Jurkat, Clone E6-1 (cell line): ENCODE data around the gene OXA1L.
"Not testable (repeated sequence)": the region's sequence is repeated elsewhere in the genome, so short reads cannot be mapped to it uniquely, and the experiment has no call there.

Experiments
- DNase-seq: peaks from one replicate; pipeline ENCODE4 v3.0.0-alpha.2; 2011; ENCODE audit warnings: low read depth, low spot score
- H3K4me3 ChIP-seq: 2 replicates; pipeline ENCODE4 v1.5.1; 2011; ENCODE audit warnings: mild to moderate bottlenecking, low read length, control low read depth, moderate library complexity

Gene OXA1L

GRCh38 chr14:22793976-22794375 lies 27.5 kb downstream of the OXA1L start:
- H3K4me3 ChIP-seq, result no peak overlapping the region
- DNase-seq, result no peak

- DNase-seq, result no peak
These were observed 28.1 kb downstream of the OXA1L start for GRCh38 chr14:22794551-22794951.

GRCh38 chr14:22796087-22796707 lies 29.7 kb downstream of the OXA1L start:
- no peak for DNase-seq
- no peak overlapping the region for H3K4me3 ChIP-seq

More at GRCh38 chr14:22794551-22794951, 28.1 kb downstream of the OXA1L start:
- H3K4me3 ChIP-seq, result no peak overlapping the region

DNA sequence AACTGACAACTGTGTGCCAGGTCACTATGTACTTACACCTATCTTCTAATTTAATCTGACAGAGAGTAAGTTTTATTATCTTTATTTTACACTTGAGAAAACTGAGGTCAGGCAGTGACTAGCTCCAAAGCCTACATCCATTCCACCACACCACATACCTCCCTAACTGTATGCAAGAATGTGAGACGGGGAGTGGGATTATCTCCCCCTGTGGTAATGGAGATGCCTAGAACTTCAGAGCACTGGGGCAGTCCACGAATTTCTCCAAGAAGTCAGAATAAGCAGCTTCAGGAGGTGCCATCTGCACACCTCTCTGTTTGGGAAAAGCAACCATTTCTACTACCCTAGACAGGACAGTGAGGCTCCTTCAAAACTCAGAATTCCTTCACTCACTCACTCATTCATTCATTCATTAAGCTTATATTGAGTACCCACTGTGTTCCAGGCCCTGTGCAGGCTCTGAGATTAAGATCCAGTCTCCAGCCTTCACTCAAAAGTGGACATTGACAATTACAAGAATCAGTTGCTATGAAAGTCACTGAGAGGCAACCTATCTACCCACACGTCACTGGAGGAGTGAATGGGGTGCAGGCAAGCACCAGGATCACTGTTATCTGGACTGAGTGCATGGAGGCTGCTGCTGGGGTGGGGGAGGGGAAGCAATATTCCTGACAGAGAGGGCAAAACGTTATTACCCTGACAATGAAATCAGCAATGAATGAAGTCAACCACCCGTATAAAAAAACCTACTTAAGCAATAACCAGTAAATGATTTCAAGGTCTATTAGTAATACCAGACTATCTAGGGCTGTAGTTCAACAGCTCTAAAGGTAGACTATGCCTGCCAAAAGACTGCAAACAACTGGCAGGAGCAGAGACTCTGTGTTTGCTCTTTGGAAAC lies 30.8 kb downstream of the OXA1L start:
- H3K4me3 ChIP-seq, result no peak overlapping the region
- DNase-seq, result no peak

- H3K4me3 ChIP-seq, result no peak overlapping the region
- DNase-seq, result no peak
These were observed 32.0 kb downstream of the OXA1L start for GRCh38 chr14:22798528-22798927.

DNA sequence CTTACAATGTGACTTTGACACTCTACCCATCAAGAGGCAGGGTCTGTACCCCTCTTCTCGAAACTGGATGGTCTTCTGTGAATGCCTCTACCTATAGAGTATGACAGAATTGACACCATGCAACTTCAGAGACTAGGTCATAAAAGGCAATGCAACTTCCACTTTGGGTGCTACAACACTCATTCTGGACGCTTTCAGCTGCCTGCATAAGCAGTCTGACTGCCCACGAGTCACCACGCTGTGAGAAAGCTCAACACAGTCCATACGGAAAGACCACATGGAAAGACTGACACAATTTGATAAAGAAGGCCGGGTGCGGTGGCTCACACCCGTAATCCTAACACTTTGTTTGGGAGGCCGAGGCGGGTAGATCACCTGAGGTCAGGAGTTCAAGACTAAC lies 33.9 kb downstream of the OXA1L start:
- DNase-seq, result no peak
- no peak overlapping the region for H3K4me3 ChIP-seq

- H3K4me3 ChIP-seq, result no peak overlapping the region
These were observed 35.2 kb downstream of the OXA1L start for GRCh38 chr14:22801716-22802115.

DNA sequence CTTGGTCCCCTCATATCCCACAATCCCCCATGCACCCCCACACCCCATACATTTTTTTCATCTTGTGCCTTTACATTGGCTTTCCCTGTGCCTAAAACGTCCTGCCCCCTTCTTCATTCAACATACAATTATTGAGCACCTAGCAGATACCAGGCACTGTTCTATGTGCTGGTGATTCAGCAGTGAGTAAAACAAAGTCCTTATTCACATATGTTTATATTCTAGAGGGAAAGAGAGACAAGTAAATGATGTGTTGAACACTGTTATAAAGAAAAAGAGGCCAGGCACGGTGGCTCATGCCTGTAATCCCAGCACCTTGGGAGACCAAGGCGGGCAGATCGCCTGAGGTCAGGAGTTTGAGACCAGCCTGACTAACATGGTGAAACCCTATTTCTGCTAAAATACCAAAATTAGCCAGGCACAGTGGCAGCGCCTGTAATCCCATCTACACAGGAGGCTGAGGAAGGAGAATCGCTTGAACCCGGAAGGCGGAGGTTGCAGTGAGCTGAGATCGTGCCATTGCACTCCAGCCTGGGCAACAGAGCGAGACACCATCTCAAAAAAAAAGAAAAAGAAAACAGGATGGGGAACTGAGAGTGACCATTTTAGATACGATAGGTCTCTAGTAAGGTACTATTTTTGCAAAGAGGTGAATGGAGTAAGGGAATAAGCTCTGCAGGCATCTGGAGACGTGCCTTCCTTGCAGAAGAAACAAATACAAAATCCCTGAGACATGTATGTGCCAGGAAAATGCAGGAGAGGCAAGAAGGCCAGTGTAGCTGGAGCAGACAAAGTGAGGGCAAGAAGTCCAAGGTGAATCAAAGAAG lies 36.6 kb downstream of the OXA1L start:
- no peak overlapping the region for H3K4me3 ChIP-seq
- no peak for DNase-seq

More at GRCh38 chr14:22801716-22802115, 35.2 kb downstream of the OXA1L start:
- DNase-seq, result no peak

- no peak for DNase-seq
These were observed 37.1 kb downstream of the OXA1L start for GRCh38 chr14:22803687-22803974.

GRCh38 chr14:22805235-22805634 lies 38.7 kb downstream of the OXA1L start:
- DNase-seq, H3K4me3 ChIP-seq: not testable (repeated sequence)

More at GRCh38 chr14:22803687-22803974, 37.1 kb downstream of the OXA1L start:
- no peak overlapping the region for H3K4me3 ChIP-seq

DNA sequence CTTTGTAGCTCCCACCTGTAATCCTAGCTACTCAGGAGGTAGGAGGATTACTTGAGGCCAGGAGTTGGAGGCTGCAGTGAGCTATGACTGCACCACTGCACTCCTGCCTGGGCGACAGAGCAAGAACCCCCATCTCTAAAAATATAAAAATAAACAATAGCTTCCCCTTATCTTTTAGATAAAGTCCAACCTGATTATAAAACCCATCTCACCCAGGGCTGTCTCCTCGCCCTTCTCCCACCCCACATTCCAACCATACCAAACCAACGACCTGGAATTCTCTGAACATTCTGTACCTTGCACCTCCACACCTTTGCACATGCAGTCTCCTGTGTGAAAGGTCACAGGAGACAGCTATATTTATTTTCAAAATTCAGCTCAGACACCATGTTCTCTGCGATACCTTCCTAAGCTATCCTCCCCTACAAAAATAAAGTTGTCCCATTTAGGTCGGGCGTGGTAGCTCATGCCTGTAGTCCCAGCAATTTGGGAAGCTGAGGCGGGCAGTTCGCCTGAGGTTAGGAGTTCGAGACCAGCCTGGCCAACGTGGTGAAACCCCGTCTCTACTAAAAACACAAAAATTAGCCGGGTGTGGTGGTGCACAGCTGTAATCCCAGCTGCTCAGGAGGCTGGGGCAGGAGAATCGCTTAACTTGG lies 41.1 kb downstream of the OXA1L start:
- H3K4me3 ChIP-seq, result no peak overlapping the region
- DNase-seq, result no peak

DNA sequence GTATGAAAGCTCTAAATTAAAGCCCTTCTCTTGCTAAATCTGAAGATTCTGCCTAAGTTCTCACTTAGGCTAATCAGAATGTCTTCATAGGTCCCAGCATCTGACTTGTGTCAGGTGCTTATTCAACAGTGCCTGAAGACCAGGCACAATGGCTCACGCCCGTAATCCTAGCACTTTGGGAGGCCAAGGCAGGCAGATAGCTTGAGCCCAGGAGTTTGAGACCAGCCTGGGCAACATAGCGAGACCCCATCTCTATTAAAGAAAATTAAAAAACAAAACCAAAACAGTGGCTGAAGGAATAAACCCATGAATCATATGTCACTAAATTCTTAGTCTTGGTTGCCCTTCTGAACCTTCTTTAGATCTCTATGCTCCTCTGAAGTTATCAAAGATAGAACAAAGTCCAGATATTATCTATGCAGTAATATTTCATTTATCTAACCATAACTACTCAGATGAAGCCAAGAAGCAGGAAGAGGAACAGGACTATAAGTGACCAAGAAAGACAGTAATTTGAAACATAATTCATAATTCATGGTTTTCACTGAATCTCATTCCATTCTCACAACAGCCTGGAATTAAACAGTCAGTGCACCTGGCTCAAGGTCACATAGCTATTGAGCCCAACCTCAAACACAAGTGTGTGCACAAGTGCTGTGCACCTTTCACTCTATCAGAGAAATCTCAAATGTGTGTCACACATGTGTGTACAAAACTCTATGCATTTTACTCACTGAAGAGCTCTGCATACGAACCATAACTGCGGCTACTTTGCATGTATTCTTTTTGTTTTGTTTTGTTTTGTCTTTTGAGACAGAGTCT lies 42.1 kb downstream of the OXA1L start:
- H3K4me3 ChIP-seq, result no peak overlapping the region
- no peak for DNase-seq

DNA sequence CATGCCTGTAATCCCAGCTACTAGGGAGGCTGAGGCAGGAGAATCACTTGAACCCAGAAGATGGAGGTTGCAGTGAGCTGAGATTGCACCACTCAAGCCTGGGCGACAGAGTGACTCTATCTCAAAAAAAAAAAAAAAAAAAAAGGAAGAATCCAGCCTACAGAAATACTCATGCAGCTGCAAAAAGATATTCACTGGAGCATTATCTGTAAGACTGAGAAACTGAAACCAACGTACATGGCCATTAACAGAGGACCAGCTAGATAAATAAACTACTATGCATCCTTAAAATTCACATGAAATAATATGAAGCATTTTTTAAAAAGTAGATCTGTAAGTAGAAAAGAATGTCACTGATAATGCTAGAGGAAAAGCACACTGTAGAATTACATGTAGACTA lies 45.2 kb downstream of the OXA1L start:
- DNase-seq, result no peak
- no peak overlapping the region for H3K4me3 ChIP-seq

DNA sequence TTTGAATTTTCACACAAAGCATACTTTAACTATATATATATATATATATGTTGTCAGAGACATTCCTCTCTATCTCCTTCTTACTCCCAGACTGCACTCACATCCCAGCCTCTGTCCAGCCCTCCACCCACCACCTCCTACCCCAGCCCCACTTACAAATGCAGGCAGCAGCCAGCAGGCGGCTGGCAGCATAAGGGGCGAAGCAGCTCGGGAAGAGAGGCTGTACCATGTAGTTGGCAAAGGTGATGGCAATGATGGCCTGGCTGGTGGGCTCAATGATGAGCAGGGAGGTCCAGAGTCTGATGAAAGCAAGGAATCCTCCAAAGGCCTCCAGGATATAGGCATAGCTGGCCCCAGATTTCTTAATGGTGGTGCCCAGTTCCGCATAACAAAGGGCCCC lies 46.3 kb downstream of the OXA1L start:
- no peak for DNase-seq
- H3K4me3 ChIP-seq, result no peak overlapping the region

DNA sequence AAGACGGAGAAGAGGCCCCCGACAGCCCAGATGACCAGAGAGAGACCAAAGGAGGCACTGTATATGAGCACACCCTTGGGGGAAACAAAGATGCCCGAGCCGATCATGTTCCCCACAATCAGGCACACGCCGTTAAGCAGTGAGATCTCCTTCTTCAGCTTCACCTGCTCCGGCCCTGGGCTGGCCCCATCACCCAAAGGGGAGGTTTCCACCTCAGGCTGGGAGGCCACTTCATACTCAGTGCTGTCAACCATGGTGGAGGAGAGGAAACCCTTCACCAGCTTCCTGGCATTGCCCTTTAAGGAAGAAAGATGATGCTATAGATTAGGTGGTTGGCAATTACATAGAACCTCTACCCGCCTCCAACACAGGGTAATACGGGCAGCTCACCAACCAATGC lies 46.7 kb downstream of the OXA1L start:
- no peak overlapping the region for H3K4me3 ChIP-seq
- DNase-seq, result no peak

DNA sequence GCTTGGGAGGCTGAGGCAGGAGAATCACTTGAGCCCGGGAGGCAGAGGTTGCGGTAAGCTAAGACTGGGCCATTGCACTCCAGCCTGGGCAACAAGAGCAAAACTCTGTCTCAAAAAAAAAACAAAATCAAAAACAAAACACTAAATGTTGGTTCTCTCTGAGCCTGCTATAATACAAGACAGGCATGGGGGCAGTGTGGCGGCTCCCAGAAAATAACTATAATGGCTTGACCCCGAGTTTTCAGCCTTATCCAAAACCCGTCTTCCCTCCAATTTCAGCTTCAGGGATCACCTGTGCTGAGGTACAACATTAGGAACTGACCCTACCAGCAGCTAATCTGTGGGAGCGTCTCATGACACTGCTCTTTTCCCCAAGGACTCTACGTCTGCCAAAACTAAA lies 47.9 kb downstream of the OXA1L start:
- no peak for DNase-seq
- no peak overlapping the region for H3K4me3 ChIP-seq

GRCh38 chr14:22814941-22815713 lies 48.6 kb downstream of the OXA1L start, which contains the start of gene SLC7A7:
SLC7A7 (minus strand) TSS chr14:22815435; CDS start chr14:22813398, 2,037 bp downstream.
- H3K4me3 ChIP-seq, result no peak within 1 kb of the TSS
- no peak for DNase-seq
